Measurements from ENCODE around the gene HAO2.

HAO2 gene

DNA sequence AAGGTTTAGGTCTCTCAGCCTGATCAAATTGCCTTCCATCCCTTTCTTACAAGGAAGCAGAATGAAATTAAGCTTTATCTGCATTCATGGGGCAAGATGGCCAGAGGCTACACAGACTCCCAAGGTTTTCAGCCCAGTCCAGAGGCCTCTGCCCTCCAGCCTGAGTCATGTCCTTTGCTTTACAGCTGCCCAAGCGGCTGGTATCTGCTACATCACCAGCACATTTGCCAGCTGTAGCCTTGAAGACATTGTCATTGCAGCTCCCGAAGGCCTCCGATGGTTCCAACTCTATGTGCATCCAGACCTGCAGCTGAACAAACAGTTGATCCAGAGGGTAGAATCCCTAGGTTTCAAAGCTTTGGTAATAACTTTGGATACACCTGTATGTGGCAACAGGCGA, 16.0 kb downstream of the HAO2 start:
- ATAC-seq = no peak
- TF ChIP-seq, protein P1, sequence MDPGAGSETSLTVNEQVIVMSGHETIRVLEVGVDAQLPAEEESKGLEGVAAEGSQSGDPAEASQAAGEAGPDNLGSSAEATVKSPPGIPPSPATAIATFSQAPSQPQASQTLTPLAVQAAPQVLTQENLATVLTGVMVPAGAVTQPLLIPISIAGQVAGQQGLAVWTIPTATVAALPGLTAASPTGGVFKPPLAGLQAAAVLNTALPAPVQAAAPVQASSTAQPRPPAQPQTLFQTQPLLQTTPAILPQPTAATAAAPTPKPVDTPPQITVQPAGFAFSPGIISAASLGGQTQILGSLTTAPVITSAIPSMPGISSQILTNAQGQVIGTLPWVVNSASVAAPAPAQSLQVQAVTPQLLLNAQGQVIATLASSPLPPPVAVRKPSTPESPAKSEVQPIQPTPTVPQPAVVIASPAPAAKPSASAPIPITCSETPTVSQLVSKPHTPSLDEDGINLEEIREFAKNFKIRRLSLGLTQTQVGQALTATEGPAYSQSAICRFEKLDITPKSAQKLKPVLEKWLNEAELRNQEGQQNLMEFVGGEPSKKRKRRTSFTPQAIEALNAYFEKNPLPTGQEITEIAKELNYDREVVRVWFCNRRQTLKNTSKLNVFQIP (CRISPR knock-in tag; IDR thresholded peaks at IDR 0.05; ENCODE audit: borderline replicate concordance, low read depth) = no peak
- TF ChIP-seq SNAI2 (CRISPR knock-in tag; IDR thresholded peaks at IDR 0.05) (no peak), GLIS3 (CRISPR knock-in tag; IDR thresholded peaks at IDR 0.05) (no peak), PPARA (CRISPR knock-in tag; IDR thresholded peaks at IDR 0.05; ENCODE audit: borderline replicate concordance) (no peak), ZNF565 (CRISPR knock-in tag; conservative IDR thresholded peaks at IDR 0.05; ENCODE audit: low read depth) (no peak), CSDC2 (CRISPR knock-in tag; IDR thresholded peaks at IDR 0.05) (no peak), ZNF70 (CRISPR knock-in tag; IDR thresholded peaks at IDR 0.05) (no peak), ZC3H10 (CRISPR knock-in tag; IDR thresholded peaks at IDR 0.05) (no peak), RARB (CRISPR knock-in tag; IDR thresholded peaks at IDR 0.05) (no peak), BACH2 (CRISPR knock-in tag; IDR thresholded peaks at IDR 0.05; ENCODE audit: borderline replicate concordance) (no peak), ARNTL (CRISPR knock-in tag; IDR thresholded peaks at IDR 0.05; ENCODE audit: borderline replicate concordance, low read depth) (no peak), ZFP3 (CRISPR knock-in tag; IDR thresholded peaks at IDR 0.05) (no peak)
- TF ChIP-seq, protein P2, sequence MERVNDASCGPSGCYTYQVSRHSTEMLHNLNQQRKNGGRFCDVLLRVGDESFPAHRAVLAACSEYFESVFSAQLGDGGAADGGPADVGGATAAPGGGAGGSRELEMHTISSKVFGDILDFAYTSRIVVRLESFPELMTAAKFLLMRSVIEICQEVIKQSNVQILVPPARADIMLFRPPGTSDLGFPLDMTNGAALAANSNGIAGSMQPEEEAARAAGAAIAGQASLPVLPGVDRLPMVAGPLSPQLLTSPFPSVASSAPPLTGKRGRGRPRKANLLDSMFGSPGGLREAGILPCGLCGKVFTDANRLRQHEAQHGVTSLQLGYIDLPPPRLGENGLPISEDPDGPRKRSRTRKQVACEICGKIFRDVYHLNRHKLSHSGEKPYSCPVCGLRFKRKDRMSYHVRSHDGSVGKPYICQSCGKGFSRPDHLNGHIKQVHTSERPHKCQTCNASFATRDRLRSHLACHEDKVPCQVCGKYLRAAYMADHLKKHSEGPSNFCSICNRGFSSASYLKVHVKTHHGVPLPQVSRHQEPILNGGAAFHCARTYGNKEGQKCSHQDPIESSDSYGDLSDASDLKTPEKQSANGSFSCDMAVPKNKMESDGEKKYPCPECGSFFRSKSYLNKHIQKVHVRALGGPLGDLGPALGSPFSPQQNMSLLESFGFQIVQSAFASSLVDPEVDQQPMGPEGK (CRISPR knock-in tag; IDR thresholded peaks at IDR 0.05; ENCODE audit: borderline replicate concordance) = no peak
- TF ChIP-seq, protein P3, sequence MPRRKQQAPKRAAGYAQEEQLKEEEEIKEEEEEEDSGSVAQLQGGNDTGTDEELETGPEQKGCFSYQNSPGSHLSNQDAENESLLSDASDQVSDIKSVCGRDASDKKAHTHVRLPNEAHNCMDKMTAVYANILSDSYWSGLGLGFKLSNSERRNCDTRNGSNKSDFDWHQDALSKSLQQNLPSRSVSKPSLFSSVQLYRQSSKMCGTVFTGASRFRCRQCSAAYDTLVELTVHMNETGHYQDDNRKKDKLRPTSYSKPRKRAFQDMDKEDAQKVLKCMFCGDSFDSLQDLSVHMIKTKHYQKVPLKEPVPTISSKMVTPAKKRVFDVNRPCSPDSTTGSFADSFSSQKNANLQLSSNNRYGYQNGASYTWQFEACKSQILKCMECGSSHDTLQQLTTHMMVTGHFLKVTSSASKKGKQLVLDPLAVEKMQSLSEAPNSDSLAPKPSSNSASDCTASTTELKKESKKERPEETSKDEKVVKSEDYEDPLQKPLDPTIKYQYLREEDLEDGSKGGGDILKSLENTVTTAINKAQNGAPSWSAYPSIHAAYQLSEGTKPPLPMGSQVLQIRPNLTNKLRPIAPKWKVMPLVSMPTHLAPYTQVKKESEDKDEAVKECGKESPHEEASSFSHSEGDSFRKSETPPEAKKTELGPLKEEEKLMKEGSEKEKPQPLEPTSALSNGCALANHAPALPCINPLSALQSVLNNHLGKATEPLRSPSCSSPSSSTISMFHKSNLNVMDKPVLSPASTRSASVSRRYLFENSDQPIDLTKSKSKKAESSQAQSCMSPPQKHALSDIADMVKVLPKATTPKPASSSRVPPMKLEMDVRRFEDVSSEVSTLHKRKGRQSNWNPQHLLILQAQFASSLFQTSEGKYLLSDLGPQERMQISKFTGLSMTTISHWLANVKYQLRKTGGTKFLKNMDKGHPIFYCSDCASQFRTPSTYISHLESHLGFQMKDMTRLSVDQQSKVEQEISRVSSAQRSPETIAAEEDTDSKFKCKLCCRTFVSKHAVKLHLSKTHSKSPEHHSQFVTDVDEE (CRISPR knock-in tag; IDR thresholded peaks at IDR 0.05) = no peak
- TF ChIP-seq, protein P4, sequence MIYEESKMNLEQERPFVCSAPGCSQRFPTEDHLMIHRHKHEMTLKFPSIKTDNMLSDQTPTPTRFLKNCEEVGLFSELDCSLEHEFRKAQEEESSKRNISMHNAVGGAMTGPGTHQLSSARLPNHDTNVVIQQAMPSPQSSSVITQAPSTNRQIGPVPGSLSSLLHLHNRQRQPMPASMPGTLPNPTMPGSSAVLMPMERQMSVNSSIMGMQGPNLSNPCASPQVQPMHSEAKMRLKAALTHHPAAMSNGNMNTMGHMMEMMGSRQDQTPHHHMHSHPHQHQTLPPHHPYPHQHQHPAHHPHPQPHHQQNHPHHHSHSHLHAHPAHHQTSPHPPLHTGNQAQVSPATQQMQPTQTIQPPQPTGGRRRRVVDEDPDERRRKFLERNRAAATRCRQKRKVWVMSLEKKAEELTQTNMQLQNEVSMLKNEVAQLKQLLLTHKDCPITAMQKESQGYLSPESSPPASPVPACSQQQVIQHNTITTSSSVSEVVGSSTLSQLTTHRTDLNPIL (CRISPR knock-in tag; IDR thresholded peaks at IDR 0.05; ENCODE audit: low read depth) = no peak

DNA sequence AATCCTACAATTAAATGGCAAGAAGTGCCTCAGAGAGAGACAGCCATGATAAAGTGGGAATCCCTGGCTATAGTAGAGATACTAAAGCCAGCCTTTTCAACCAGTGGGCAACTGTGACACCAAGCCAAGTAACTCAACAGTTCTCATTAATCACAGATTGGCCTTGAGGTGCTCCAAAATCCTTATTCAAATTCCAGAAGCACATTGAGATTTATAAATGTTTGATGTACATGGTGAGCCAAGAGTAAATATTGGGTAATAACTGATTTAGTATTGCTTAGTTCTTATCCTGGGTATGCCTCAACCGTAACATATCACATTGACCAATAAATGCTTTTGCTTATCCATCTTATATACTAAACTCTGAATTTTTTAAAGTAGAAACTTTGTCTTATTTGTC, 17.1 kb downstream of the HAO2 start:
- TF ChIP-seq ESRRG (CRISPR knock-in tag; IDR thresholded peaks at IDR 0.05) (no peak), SNAI2 (CRISPR knock-in tag; IDR thresholded peaks at IDR 0.05) (no peak), ZNF565 (CRISPR knock-in tag; conservative IDR thresholded peaks at IDR 0.05; ENCODE audit: low read depth) (no peak), RARB (CRISPR knock-in tag; IDR thresholded peaks at IDR 0.05) (no peak), ISL1 (CRISPR knock-in tag; IDR thresholded peaks at IDR 0.05) (no peak), GLIS3 (CRISPR knock-in tag; IDR thresholded peaks at IDR 0.05) (no peak), ARNTL (CRISPR knock-in tag; IDR thresholded peaks at IDR 0.05; ENCODE audit: borderline replicate concordance, low read depth) (no peak), ZFP30 (CRISPR knock-in tag; IDR thresholded peaks at IDR 0.05) (no peak), BACH2 (CRISPR knock-in tag; IDR thresholded peaks at IDR 0.05; ENCODE audit: borderline replicate concordance) (no peak), ZC3H10 (CRISPR knock-in tag; IDR thresholded peaks at IDR 0.05) (no peak)
- TF ChIP-seq, protein P4 (CRISPR knock-in tag; IDR thresholded peaks at IDR 0.05; ENCODE audit: low read depth) = no peak
- TF ChIP-seq, protein P5, sequence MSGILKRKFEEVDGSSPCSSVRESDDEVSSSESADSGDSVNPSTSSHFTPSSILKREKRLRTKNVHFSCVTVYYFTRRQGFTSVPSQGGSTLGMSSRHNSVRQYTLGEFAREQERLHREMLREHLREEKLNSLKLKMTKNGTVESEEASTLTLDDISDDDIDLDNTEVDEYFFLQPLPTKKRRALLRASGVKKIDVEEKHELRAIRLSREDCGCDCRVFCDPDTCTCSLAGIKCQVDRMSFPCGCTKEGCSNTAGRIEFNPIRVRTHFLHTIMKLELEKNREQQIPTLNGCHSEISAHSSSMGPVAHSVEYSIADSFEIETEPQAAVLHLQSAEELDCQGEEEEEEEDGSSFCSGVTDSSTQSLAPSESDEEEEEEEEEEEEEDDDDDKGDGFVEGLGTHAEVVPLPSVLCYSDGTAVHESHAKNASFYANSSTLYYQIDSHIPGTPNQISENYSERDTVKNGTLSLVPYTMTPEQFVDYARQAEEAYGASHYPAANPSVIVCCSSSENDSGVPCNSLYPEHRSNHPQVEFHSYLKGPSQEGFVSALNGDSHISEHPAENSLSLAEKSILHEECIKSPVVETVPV (CRISPR knock-in tag; IDR thresholded peaks at IDR 0.05) = no peak
- TF ChIP-seq, protein P3 (CRISPR knock-in tag; IDR thresholded peaks at IDR 0.05) = no peak
- ATAC-seq = no peak

All from SK-N-SH treated with all-trans-retinoic acid at 6 μM for 48 hours (cell line).